Measurements from ENCODE around the gene ATRAID.

DNA sequence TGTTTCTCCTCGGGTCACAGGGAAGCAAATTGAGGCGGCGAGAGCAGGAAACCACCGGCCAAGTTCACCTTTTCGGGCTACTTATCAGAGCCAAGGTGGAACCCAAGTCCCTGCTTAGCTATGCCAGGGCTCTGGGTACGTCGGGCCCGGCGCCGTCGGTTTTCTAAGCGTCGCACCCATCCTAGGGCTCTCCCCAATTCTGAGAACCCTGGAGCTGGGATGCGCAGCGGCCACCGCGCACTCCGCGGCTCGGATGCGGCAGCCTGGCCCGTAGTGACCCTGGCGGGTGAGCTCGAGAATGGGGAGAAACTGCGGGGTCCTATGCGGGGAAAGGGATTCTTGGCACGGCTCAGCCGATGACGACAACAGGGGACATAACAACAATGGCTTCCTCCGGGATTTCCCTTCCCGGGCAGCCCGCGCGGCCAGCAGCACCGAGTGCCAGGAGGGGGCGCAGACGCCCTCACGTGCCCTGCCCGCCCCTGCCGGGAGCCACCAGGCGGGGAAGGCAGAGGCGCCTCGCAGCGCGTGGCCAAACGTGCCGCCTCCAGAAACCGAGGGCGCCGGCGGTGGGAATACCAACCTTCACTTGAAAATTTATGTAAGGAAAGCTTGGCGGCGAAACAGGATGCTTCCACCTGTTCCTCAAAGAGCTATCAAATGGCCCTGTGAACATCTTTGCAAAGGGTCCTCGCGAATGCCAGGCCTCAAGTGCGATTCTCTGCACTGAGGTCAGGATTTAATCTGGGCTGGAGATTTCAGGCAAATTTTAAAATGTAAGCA lies 53.1 kb downstream of the ATRAID start:
- TF ChIP-seq, protein P1, sequence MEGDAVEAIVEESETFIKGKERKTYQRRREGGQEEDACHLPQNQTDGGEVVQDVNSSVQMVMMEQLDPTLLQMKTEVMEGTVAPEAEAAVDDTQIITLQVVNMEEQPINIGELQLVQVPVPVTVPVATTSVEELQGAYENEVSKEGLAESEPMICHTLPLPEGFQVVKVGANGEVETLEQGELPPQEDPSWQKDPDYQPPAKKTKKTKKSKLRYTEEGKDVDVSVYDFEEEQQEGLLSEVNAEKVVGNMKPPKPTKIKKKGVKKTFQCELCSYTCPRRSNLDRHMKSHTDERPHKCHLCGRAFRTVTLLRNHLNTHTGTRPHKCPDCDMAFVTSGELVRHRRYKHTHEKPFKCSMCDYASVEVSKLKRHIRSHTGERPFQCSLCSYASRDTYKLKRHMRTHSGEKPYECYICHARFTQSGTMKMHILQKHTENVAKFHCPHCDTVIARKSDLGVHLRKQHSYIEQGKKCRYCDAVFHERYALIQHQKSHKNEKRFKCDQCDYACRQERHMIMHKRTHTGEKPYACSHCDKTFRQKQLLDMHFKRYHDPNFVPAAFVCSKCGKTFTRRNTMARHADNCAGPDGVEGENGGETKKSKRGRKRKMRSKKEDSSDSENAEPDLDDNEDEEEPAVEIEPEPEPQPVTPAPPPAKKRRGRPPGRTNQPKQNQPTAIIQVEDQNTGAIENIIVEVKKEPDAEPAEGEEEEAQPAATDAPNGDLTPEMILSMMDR (IDR thresholded peaks at IDR 0.05): peak; percentile 21 to 46 (median 41)
- TF ChIP-seq POLR2A (IDR thresholded peaks at IDR 0.05): no peak
